D721Med (cell line): ENCODE results near the gene COL15A1.

ENCODE experiments used
- DNase-seq: peaks from one replicate; pipeline ENCODE4 v3.0.0; 2011; ENCODE audit warnings: low spot score; ENCODE audit not compliant: insufficient read length
- FAIRE-seq: peaks from 2 replicates; lab custom pipeline; 2011; peaks lifted over from hg19 to GRCh38; lab: Jason Lieb, UNC
- CTCF ChIP-seq: IDR thresholded peaks from 2 replicates; pipeline ENCODE4 v1.5.1; 2012; ENCODE audit warnings: mild to moderate bottlenecking, control low read depth; ENCODE audit not compliant: insufficient read depth; ENCODE audit errors: missing control alignments

COL15A1 gene

GRCh38 chr9:98971168-98971914, 27.6 kb downstream of the COL15A1 start:
- TF ChIP-seq CTCF, result no peak
- no peak for DNase-seq
- no peak for FAIRE-seq

- DNase-seq, result no peak
- no peak for TF ChIP-seq CTCF
- no peak for FAIRE-seq
These were observed 28.2 kb downstream of the COL15A1 start for GRCh38 chr9:98971915-98972223.

GRCh38 chr9:98972716-98973115, 29.0 kb downstream of the COL15A1 start:
- FAIRE-seq (no peak), DNase-seq (no peak)
- TF ChIP-seq CTCF, result no peak

- TF ChIP-seq CTCF, result no peak
- FAIRE-seq, result no peak
- DNase-seq, result no peak
These were observed 29.5 kb downstream of the COL15A1 start for GRCh38 chr9:98973171-98973570.

GRCh38 chr9:98973576-98973975, 29.9 kb downstream of the COL15A1 start:
- DNase-seq, result no peak
- FAIRE-seq, result no peak
- no peak for TF ChIP-seq CTCF

- DNase-seq (no peak), FAIRE-seq (no peak)
- no peak for TF ChIP-seq CTCF
These were observed 30.4 kb downstream of the COL15A1 start for GRCh38 chr9:98974106-98974505.

GRCh38 chr9:98974554-98974953, 30.8 kb downstream of the COL15A1 start:
- TF ChIP-seq CTCF, result no peak
- DNase-seq (no peak), FAIRE-seq (no peak)
